GDM1 (cell line): ENCODE results near the gene TADA3.
"Not testable (repeated sequence)": the region's sequence is repeated elsewhere in the genome, so short reads cannot be mapped to it uniquely, and the experiment has no call there.

Experiments
- DNase-seq: peaks from one replicate; lab custom pipeline; 2025; lab: John Stamatoyannopoulos, UW

The TADA3 gene

GRCh38 chr3:9783954-9784353, 8.3 kb downstream of the TADA3 start:
- DNase-seq: no peak

DNA sequence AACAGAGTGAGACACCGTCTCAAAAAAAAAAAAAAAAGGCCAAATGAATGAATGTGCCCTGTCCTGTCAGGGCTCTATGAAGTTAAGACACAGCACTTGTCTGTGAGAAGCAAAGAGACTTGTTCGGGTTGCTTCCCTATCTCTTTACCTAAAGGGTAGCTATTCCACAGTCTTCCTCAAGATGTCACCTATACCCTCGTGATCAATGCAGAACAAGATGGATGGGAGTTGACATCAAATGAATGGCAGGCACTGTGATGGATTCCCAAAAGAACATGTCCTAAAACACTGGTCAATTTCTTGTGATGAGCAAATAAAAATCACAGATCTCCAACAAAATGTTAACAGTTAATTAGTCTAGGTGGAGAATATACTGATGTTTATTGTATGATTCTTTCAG, 9.5 kb downstream of the TADA3 start:
- peak; percentile 28 for DNase-seq

- DNase-seq: no peak
Observed at GRCh38 chr3:9781978-9782603, 10.2 kb downstream of the TADA3 start.

DNA sequence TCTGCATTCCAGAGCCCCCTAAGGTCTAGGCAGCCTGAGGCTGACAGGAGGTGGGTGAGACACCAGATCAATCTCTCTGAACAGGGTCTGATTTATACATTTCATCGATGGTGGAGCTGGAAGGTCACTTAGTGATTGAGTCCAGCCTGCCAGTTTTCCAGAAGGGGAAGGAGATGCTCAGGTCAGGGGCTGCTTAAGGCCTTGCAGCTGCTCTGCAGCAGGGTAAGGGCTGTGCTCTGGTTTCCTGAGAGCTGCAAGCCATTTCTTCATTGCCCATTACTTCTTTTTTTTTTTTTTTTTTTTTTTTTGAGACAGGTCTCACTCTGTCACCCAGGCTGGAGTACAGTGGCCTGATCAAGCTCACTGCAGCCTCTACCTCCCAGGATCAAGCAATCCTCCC, 10.7 kb downstream of the TADA3 start:
- DNase-seq: no peak

- DNase-seq: no peak
Observed at GRCh38 chr3:9780910-9781309, 11.4 kb downstream of the TADA3 start.

DNA sequence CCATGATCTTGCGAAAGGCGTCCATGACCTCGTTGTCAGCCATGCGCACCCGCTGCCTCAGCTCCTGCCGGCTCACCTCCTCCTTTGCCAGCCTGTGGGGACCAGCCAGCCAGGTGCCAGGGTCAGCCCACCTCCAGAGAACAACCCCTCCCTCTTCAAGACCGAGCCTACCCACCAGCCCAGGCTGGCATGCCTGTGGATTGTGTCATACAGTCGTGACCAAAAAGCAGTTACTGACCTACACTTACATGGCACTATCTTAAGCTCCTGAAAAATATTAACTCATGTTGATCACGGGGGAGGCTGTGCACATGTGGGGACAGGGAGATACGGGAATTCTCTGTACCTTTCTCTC, 11.8 kb downstream of the TADA3 start:
- DNase-seq: no peak

- peak; percentile 96 for DNase-seq
Observed at GRCh38 chr3:9779721-9780457, 12.4 kb downstream of the TADA3 start.

GRCh38 chr3:9779075-9779593, 13.1 kb downstream of the TADA3 start:
- peak; percentile 58 for DNase-seq

DNA sequence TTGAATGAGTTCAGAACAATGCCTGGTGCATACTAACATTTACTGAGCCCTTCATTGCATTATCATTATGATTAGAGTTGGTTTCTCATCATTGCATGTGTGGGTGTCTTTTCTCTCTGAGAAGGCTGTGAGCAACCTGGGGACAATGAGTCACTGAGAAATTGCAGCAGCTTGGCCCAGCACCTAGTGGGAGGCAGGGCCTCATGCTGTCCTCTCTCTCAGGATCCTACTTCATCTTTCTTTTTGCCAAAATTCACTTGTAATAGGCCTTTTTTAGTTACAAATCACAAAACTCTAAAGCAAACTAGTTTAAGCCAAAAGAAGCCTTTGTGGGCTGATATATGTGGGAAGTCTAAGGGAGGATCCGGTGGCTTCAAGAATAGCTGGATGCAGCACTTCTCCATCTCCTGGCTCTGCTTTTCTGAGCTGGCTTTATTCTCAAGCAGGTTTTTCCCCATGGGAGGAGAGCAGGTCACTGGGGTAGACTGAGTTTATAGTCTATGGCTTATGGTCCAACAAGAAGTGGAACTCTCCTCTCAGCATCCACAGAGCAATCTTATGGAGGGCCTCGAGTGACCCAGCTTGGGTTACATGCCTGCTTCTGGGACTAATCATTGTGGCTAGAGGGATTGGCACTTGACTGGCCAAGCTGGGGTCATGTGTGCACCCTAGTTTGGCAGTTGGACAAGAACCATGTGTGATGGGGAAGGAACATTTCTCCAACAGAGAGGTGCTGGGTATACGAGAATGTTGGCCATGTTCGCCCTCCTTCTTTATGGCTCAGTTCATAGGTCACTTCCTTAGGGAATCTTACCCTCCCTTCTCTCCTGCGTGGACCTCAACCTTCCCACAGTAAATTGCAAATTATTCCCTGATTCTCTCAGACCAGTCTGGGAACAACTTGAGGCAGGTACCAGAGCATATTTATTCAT, 13.9 kb downstream of the TADA3 start:
- DNase-seq: no peak

DNA sequence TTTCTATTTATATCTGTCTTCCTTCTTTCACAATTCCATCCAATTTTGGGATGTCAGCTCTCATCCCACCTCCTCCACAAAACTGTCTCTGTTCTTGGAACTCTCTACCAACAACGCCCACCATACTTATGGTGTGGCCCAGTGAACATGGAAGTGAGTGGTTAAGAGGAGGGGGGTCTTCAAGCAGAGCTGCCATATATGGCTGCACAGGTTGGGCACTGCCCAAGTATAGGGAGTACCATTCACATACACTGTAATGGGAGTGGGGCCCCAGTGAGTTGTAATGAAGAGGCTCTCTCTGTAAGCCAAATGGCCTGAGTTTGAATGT, 14.6 kb downstream of the TADA3 start:
- DNase-seq: no peak

DNA sequence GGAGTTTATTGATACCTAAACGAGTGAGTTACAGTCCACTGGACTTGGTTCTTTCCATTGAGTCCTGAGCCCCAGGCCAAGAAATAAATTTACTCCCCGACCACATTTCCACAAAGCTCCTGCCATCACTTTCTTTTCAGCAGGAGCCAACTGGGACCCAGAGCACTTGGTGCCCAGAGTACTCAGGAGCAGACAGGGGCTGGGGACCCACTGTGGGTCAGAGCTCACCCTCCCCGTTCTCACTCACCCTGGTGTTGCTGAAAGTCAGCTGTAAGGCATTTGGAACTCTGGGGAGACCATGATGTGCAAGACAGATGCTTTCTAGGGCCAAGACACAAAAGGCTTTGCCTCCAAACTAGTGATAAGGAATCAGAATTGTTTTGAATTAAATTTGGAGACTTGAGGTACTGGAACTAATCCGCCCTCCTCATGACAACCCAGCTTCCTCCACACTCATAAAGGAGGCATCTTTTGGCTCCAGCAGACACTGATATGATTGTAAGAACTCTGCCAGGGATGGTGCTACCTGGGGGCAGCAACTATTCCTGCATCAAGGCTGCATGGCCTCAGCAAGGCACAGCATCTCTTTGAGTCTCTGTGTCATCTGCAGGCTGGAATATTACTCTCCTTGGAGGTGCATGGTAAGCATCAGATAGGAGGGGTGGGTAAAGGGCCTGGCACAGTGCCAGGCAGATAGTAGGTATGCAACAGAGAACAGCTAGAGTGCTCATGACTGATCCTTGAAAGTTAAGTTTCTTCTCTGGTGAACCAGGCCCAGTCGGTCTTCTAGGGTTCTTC, 15.2 kb downstream of the TADA3 start:
- DNase-seq: no peak

DNA sequence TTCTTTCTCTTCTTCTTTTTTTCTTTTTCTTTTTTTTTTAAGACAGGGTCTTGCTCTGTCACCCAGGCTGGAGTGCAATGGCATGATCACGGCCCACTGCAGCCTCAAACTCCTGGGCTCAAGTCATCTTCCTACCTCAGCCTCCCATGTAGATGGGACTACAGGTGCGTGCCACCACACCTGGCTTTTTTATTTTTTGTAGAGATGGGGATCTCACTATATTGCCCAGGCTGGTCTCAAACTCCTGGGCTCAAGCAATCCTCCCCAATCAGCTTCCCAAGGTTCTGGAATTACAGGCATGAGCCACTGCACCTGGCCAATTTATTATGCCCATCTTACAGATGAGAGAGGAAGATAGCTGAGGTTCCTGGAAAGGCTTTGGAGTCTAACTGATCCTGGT, 21.3 kb downstream of the TADA3 start:
- DNase-seq: not testable (repeated sequence)

GRCh38 chr3:9770276-9770812, 21.9 kb downstream of the TADA3 start:
- DNase-seq: no peak

GRCh38 chr3:9769426-9770275, 22.6 kb downstream of the TADA3 start, which contains the start of gene CAMK1:
Gene CAMK1, minus strand, starts transcription at chr3:9769947. Its CDS starts 2,198 bp downstream, at chr3:9767749.
- no peak for DNase-seq

DNA sequence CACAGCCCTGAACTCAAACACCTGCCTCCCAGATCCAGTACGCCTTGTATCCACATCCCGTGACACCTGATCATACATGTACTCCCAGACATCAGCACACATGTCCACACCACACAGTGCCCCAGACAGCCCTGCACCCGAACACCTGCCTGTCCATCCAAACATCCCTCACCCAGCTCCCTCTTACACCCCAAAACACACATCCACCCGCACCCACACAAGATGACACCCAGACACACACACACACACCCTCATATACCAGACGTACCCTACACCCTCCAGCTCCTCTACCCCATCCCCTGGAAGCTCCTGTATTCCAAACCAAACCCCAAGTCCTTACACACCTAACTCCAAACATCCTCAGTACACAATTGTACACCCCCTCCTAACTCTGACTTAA, 23.3 kb downstream of the TADA3 start:
- DNase-seq: no peak

DNA sequence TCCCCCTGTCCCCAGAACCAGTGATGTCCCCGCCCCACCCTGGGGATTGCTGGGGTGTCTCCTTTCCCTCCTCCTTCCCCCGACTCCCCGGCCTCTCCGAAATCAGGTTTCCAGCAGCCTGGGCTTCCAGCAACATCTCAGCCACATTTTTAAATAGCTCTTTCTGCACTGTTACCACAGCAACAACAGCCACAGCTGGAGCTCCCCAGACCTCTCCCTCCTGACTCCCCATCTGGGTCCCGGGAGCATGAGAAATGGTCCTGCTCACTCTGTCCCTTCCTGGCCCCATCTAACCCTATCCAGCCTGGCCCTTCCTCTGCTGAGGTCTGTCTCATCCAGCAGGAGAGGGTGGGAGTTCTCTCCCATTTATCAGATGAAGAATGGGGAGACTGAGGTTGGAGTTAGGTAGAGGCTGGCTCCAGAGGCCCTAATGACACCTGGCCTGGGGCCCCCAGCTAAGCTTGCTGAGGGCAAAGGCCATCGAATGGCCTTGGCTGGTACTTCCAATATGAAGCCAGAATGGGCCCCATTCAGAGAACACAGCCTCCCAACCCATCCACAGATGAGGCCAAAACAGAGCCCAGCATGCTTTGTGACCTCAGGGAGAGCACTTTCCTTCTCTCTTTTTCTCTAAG, 24.0 kb downstream of the TADA3 start:
- no peak for DNase-seq

DNA sequence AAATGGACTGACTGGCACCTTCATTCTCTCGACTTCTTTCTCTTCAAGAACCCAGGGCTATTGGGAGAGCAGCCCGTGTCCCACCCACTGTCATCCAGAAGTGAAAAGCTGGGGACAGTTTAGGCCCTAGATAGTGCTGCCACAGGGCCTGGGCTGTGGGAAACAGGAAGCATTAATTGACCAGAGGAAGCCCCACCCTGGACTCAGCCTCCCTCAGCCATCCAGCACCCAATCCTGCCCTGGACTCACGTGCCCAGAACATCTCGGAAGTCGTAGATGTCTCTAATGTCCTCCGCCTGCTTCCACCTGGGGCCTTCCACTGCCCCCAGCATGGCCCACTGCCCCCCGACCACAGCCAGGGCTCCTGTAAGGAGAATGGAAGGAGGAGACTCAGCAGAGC, 24.9 kb downstream of the TADA3 start:
- no peak for DNase-seq

DNA sequence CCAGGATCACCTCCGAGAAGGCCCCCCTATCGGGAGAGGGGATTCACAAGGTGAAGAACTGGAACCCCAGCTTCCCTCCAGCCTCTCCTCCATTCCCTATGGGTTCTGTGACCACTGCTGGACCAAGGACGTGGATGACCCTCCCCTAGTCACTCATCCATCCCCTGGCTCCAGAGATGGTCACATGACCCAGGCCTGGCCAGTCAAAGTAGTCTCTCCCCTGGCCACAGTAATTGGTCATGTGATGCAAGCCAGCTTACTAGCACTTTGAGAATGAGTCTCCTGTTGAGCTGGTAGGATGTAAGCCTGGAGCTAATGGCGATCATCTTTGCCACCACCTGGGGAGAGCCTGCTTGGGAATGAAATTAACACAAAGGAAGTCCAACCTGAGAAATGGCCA, 26.4 kb downstream of the TADA3 start:
- no peak for DNase-seq

- DNase-seq: no peak
Observed at GRCh38 chr3:9762871-9763270, 29.4 kb downstream of the TADA3 start.

- no peak for DNase-seq
Observed at GRCh38 chr3:9761919-9762318, 30.4 kb downstream of the TADA3 start.
